ELF-1 (cell line): Measurements from ENCODE around the gene HOXA4.

ENCODE experiments used
- DNase-seq: peaks from one replicate; pipeline ENCODE4 v3.0.0-alpha.2; 2016; ENCODE audit warnings: low read depth, low spot score

Gene HOXA4

GRCh38 chr7:27106181-27106900 lies 24.2 kb downstream of the HOXA4 start:
- peak; percentile 91 for DNase-seq

DNA sequence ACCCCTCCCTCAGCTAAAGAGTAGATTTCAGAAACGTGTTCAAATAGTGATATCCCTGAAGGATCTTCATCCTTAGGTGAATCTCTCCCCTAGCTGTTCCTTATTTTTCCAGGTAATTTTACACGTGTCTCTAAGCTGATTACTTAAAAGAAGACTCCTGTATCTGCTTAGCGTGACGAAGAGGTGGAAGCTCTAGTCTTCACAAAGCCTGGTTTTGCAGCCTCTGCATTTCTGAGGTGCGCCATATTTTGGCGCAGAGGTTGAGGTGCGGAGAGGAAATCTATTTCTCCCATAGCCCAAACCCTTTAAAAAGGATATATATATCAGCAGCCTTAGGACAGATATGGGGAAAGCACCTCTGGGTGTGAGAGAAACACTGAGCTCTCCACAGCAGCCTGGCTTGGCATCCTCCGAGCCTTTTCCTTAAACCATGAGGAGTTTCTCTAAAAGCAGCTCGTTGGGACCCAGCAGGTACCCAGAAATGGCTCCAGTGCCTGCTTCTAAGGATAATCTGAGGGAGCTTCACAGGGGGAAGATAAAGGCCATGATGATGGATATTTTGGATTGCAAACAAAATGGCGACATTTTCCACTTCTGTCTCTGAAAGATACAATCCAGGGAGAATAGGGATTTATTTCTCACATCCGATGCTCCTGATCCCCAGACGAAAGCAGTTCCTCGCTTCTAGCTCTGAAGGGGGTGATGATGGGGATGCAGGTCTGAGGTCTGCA lies 25.1 kb downstream of the HOXA4 start:
- peak; percentile 16 for DNase-seq

DNA sequence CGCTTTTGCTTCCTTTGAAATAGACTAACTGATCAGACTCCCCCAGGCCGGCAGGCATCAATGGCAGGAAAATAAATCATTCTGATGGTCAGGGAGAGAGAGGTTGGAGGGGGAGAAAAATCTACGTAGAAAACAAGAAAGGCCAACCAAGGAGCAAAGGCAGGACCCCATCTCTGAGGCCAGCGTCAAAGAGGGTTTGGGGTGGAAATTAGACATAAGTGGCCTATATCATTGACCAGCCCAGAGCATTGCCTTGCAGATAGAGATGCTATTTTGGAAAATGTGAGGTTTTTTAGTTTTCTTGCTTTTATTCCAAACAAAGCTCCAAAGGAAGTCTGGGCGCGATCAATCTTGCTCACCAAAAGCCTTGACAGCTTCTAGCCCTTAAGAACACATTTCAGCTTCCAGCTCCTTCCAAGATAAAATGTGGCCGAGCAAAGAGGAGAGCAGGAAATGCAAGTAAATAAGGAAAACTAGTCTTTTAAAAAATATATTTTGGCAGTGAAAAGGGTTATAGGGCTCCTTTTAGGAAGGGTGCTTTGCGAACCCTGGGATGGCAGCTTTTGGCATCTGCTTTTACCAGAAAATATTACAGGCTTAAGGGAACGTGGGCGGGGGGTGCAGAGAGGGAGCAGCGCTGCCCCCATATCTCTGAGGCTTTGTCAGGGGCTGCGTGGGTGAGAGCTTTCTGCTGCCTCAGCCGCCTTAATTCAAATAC lies 26.1 kb downstream of the HOXA4 start:
- DNase-seq = peak; percentile 53

GRCh38 chr7:27103489-27104226 lies 26.9 kb downstream of the HOXA4 start:
- DNase-seq = peak; percentile 68

DNA sequence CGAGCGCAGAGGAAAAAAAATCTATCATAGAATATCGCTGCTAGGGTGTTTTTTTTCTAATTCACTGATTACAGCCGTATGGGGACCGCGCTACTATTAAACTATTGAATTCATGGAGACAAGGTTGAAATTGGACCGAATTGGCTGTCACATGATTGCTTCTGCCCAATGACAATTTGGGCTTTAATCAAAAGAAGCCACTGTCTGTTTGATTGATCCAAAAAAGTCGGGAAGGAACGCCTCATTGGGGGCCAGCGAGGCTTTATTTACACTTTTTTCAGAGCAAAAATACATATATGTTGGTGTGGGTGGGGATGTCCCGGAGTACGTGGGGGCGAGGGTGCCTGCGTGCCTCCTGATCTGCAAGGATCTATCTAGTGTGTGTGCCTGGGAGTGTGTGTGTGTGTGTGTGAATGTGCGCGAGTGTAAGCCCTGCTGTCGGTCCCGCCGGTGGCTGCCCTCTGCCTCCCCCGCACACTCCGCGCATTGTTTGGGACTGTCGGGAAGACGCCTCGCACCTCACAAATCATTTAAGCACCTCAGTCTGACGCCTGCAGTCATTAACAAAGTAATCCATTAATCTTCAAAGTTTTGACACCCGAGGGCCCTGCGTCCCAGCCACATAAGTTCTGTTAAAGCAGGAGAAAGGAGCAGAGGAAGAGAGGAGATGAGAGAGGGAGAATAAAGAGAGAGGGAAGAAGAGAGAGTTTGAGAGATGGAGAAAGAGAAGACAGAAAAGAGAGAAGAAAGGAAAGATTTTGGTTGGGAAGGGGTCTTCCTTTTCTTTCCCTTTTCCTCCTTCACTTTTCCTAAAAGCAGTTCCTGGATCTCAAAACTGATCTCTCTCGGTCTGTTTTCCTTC lies 27.7 kb downstream of the HOXA4 start, which contains the start of gene HOXA2:
HOXA2 (minus strand) TSS at position 103 of the 862 bp plus-strand sequence. CDS start 183 bp downstream, outside the sequence.
- peak; percentile 63 for DNase-seq

DNA sequence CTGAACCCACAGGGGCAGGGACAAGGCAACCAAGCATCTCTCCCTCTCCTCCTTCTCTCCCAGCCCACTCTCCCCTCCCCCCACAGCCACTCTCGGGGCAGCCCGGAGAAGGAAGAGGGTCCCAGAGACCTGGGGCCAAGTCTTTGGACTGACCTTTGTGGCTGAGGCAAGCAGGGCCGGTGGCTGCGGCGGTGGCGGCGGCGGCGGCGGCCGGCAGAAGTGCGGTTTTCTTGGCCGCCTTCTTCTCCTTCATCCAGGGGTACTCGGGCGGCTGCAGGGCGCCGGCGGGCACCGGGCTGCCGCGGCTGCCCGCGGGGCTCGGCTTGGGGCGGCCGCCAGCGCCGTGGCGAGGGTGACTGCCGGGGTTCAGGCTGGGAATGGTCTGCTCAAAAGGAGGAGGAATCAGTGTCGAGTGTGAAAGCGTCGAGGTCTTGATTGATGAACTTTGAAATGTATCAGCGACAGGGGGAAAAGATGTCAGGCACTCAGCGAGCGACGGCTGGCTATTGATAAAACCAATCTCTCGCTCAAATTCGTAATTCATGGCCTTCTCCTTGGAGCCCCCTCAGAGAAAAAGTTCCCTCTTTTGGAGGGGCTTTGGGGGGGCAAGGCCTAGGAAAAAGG lies 28.5 kb downstream of the HOXA4 start:
- DNase-seq = peak; percentile 64

GRCh38 chr7:27101171-27101956 lies 29.2 kb downstream of the HOXA4 start:
- no peak for DNase-seq

- peak; percentile 72 for DNase-seq
Measured at GRCh38 chr7:27100694-27101170, 29.8 kb downstream of the HOXA4 start.

DNA sequence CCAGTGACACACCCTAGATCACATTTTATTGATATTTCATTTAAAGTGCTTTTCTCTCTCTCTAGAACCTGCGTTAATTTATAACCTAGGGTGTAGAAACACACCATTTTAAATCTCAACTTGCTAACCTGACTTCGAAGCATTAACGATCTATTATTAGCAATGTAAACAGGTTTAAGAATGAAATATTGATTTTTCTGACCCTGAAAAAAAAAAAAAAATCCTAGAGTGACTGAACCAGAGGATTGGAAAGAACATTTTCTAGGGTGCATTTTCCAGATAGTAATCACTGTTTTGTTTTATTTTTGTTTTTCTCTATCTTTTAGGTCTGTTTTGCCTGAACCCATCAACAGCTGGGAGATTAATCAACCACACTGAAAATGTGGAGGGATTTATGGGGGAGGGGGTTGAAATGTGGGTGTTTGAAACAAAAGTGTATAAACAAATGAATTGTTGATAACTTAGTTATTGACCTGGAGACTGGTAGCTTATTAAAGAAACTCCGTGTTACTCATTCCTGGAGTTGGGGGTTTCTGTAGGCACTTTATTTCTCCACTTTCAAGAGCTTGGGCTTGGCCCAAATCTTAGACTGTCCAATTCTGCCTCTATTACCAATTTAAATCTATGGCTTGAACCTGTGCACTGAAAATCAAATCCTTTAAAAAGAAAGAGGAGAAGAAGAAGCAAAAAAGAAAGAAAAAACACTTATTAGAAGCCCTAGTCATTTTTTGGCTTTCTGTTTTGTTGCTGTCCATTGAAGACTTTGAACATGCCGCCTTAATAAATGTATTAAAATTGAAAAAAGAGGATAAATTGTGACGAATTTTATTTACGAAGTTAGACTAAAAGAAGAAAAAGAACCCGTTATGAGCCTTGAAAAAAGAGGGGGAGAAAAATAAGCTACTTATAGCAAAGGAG lies 30.8 kb downstream of the HOXA4 start:
- DNase-seq = no peak

- DNase-seq = peak; percentile 61
Measured at GRCh38 chr7:27098578-27099451, 31.7 kb downstream of the HOXA4 start.

- DNase-seq = peak; percentile 69
Measured at GRCh38 chr7:27097686-27098577, 32.6 kb downstream of the HOXA4 start.

DNA sequence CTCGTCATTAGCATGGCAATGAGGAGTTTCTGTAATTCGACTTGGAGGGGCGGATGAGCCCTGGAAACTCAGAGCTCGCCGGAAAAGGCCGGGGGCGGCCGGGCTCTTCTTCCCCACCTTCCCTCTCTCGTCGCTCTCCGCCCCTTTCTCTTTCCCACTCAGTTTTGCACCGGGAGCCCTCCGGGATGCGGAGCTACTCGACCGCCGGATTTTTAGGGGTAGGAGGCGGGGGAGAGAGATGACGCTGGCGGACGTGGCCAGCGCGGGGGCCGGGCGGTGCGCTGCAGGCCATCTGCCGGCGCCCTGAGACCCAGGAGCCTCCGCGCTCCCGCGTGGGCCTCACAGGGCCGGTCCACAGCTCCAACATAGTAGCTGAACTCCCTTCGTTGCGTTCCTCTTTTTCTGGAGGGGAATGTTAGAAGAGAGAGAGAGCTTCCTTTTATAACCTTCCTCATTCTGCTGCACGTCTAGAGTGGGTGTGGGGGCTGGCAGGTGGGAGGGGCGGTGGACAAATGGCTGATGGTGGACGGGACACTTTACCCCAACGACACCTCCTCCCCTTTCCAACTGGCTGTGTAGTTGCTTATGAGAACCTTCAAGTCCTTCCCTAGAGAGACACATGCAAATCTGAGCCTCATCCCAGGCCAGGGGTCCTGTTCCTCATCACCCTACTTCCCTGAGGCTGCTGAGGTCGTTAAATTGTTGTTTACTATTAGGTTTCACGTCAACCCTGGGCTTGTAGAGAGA lies 33.6 kb downstream of the HOXA4 start:
- peak; percentile 69 for DNase-seq

DNA sequence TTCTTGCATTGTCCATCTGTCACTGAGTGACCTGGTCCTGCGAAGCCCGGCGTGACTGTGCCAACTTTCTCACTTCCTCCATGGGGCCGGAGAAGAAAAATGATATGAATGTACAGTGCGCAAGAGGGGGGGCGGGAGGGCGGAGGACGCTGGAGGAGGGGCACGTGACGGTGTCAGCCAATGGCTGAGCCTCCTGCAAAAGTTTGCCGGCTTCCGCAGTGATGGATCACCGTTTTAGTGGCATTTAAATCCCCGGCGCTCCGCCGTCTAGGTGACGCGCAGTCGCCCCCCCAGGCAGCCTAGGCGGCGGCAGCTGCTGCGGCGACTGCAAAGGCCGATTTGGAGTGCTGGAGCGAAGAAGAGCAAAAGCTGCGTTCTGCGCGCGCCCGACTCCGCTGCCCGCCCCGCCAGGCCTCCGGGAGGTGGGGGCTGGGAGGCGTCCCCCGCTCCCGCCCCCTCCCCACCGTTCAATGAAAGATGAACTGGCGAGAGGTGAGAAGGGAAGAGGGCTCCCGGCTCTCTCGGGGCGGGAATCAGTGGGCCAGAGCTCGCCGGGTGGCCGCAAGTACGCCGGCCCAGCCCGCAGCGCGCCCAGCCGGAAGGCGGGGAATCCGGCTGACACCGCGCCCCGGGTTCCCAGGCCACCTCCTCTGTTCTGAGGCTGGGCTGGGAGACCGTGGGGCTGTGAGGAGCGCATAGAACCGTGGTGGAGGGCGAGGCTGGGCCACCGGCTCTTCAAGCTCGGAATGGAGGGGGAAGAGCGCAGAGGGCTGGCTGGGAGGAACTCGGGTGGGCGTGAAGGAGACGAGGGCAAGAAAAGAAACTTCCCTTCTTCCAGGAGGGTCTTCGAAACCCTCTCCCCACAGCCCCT lies 34.4 kb downstream of the HOXA4 start, which contains the start of gene HOXA1:
HOXA1 (minus strand) TSS at position 104 of the 871 bp plus-strand sequence; CDS start at position 16, 88 bp downstream.
- DNase-seq = peak; percentile 96
